ENCODE measurements around the gene VAMP1. TPM values are rescaled to one million over a fixed set of nuclear protein-coding genes. Genes with fewer than 3 reads are reported as not detected.

Gene VAMP1
- total and polyA plus RNA-seq, 2 of the 8 experiments (the other 6 are each of a cell fraction or from before 2014, with no cell fraction given), result 10.8 to 23.1 TPM

DNA sequence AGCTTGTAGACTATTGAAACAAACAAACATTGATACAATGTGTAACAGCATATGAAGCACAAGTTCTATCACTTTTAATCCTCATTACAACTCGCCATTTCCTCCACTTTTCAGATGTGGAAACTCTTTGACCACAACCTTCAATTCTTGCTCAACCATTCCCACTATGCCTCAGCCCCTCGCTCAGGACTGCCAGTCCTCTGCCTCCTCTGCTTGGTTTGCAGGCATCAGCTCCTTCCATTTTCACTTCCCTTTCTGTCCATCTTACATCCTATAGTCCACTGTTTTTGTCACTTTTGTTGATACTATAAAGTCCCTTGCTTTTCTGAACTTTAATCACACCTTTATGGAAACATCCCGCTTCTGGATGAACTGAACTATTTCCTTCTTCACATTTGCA lies 53.9 kb downstream of the VAMP1 start:
- Histone ChIP-seq H3K23me2 (ENCODE audit: low read depth, low read length) (no peaks in the 10 kb centered on the region), H3K56ac (replicated peaks; ENCODE audit: insufficient read length, low read depth, low read length) (no peak overlapping the region), H3K27me3 (replicated peaks in 1 of 4; ENCODE audit: control insufficient read depth in 3 of 4, extremely low read depth in 1 of 4, insufficient read depth in 3 of 4, low read length in 3 of 4) (no peaks in the 10 kb centered on the region), H2BK15ac (ENCODE audit: low read length) (no peak overlapping the region), H4K5ac (ENCODE audit: insufficient read length, low read depth, low read length) (no peak overlapping the region), H2BK120ac (replicated peaks; ENCODE audit: low read depth, low read length) (no peak overlapping the region), H3K4me3 (ENCODE audit: extremely low read depth in 1 of 4, insufficient read depth in 2 of 4, low read depth in 3 of 4, low read length in 4 of 4) (no peak overlapping the region), H4K8ac (ENCODE audit: extremely low read depth, insufficient read depth, low read length) (no peak overlapping the region), H3K23ac (ENCODE audit: insufficient read length) (no peak overlapping the region), H2AK5ac (ENCODE audit: low read depth, low read length) (no peak overlapping the region), H3K18ac (ENCODE audit: extremely low read depth, low read length) (no peak overlapping the region), H4K91ac (replicated peaks; ENCODE audit: insufficient read length, low read length) (no peak overlapping the region), H3K27ac (ENCODE audit: low read depth, low read length) (no peak overlapping the region), H3K79me1 (ENCODE audit: low read depth, low read length) (no peaks in the 10 kb centered on the region), H3K4me1 (replicated peaks in 1 of 4; ENCODE audit: control insufficient read depth in 3 of 4, insufficient read depth in 4 of 4, low read length in 3 of 4) (no peaks in the 10 kb centered on the region), H2BK12ac (ENCODE audit: low read depth, low read length) (no peak overlapping the region), H3K36me3 (ENCODE audit: control insufficient read depth in 2 of 4, insufficient read depth in 4 of 4, low read length in 3 of 4) (no peaks in the 10 kb centered on the region), H4K20me1 (replicated peaks in 1 of 2; ENCODE audit: control insufficient read depth in 1 of 2, insufficient read depth in 2 of 2, low read length in 2 of 2) (no peaks in the 10 kb centered on the region), H3K14ac (ENCODE audit: insufficient read length) (no peak overlapping the region), H3K9ac (replicated peaks in 1 of 4; ENCODE audit: extremely low read depth in 1 of 4, low read depth in 3 of 4, low read length in 3 of 4) (no peak overlapping the region), H2AFZ (ENCODE audit: low read length) (no peak overlapping the region), H3K4me2 (ENCODE audit: insufficient read depth in 1 of 2, low read depth in 2 of 2, low read length in 2 of 2) (no peak overlapping the region), H2BK20ac (ENCODE audit: low read length) (no peak overlapping the region), H3K4ac (replicated peaks; ENCODE audit: insufficient read length, low read depth, low read length) (no peak overlapping the region), H3K9me3 (ENCODE audit: insufficient read depth in 2 of 2, low read depth in 1 of 2, low read length in 1 of 2) (no peaks in the 10 kb centered on the region), H3K79me2 (ENCODE audit: control insufficient read depth in 1 of 2, insufficient read depth in 2 of 2, low read length in 2 of 2) (no peaks in the 10 kb centered on the region), H2BK5ac (ENCODE audit: low read depth, low read length) (no peak overlapping the region)
- TF ChIP-seq ASH2L (IDR thresholded peaks at IDR 0.05; ENCODE audit: low read length), result no peak
- TF ChIP-seq SUZ12 (IDR thresholded peaks at IDR 0.05; ENCODE audit: low read length), result no peak
- TF ChIP-seq RXRA (IDR thresholded peaks at IDR 0.05; ENCODE audit: insufficient read depth, low read depth, low read length), result no peak
- TF ChIP-seq, protein P1, sequence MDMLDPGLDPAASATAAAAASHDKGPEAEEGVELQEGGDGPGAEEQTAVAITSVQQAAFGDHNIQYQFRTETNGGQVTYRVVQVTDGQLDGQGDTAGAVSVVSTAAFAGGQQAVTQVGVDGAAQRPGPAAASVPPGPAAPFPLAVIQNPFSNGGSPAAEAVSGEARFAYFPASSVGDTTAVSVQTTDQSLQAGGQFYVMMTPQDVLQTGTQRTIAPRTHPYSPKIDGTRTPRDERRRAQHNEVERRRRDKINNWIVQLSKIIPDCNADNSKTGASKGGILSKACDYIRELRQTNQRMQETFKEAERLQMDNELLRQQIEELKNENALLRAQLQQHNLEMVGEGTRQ (IDR thresholded peaks at IDR 0.05; ENCODE audit: low read length), result no peak
- ChIA-PET POLR2A (ENCODE audit: partially characterized antibody) (no interaction called here), CTCF (ENCODE audit: partially characterized antibody) (interaction anchor here (0.6 to 1.7 kb wide), 3 partner anchors 49 to 91 kb away, joined by 3 to 5 read pairs (median 3); no protein-coding TSS in a partner anchor)
- 90% methylated on average over 3 of the region's 3 CpGs; no CpG with 5 or more reads in 1 of the 2 experiments for WGBS, 2 experiments (ENCODE audit: extremely low coverage in 1 of 2, insufficient coverage in 1 of 2, insufficient read length in 1 of 2, insufficient replicate concordance in 2 of 2, low coverage in 1 of 2, low lambda C conversion rate in 2 of 2, missing lambda C conversion rate in 1 of 2)
- FAIRE-seq, result no peak
- no peak for DNase-seq (ENCODE audit: low read depth in 1 of 2, low spot score in 2 of 2)

All from H1 (cell line).